GM12878 (cell line): ENCODE results near the gene RPS6KA2. TPM values are rescaled to one million over a fixed set of nuclear protein-coding genes. Genes with fewer than 3 reads are reported as not detected.

Experiments
- MYB ChIP-seq: fragments of 150-350 bp; IDR thresholded peaks from 2 replicates; pipeline ENCODE4 v1.6.1; 2014; ENCODE audit warnings: mild to moderate bottlenecking, low read depth, low read length, borderline replicate concordance
- POLR2AphosphoS5 ChIP-seq: IDR thresholded peaks from 2 replicates; pipeline ENCODE4 v1.6.1; 2011; ENCODE audit warnings: mild to moderate bottlenecking, low read length, inconsistent platforms
- RBBP5 ChIP-seq: fragments of 200-600 bp; sonication (generic); conservative IDR thresholded peaks from 2 replicates; pipeline ENCODE4 v1.6.1; 2016
- TARDBP ChIP-seq: IDR thresholded peaks from 2 replicates; pipeline ENCODE4 v1.6.1; 2016; ENCODE audit warnings: borderline replicate concordance
- polyA plus RNA-seq, 11 experiments: library from polyadenylated mRNA; depleted of rRNA in 4 of 11; unstranded in 6 of 11; stranded (reverse) in 5 of 11; fragments of >200 nt; fragmentation: Nextera tagmentation in 4 of 11; fragmentation: Illumina TruSeq in 1 of 11; extraction: Ambion mirVana in 4 of 11; extraction: Trizol in 1 of 11; gene quantifications; 1 replicate in 1 of 11; 2 replicates in 10 of 11; pipeline versions ENCODE4 v1.2.1 to v1.2.3, GENCODE V29; 2011 to 2016; ENCODE audit warnings: inconsistent platforms in 2 of 11, missing spikeins in 2 of 11, low read depth in 1 of 11
- total RNA-seq, 4 experiments: library from RNA; depleted of rRNA in 3 of 4; stranded (reverse); fragments of >200 nt in 3 of 4; fragmentation: Illumina TruSeq in 1 of 4; extraction: Trizol in 1 of 4; gene quantifications; 2 replicates each; pipeline versions ENCODE4 v1.2.1 to v1.2.3, GENCODE V29; 2013 to 2021
- TF ChIP-seq, protein P1 (sequence below): fragments of 450-650 bp; IDR thresholded peaks from 2 replicates; pipeline ENCODE4 v1.6.1; 2016; ENCODE audit warnings: mild to moderate bottlenecking, moderate library complexity, borderline replicate concordance
- TF ChIP-seq, protein P2 (sequence below): fragments of 450-650 bp; IDR thresholded peaks from 2 replicates; pipeline ENCODE4 v1.6.1; 2016; ENCODE audit warnings: mild to moderate bottlenecking
- TF ChIP-seq, protein P3 (sequence below): IDR thresholded peaks from 2 replicates; pipeline ENCODE4 v1.6.1; 2012; ENCODE audit warnings: low read depth, low read length, improper control_type of control experiment

The RPS6KA2 gene
- total and polyA plus RNA-seq, 10 of the 15 experiments (the other 5 are each of a cell fraction or from before 2014, with no cell fraction given): 0.02 to 1.0 (median 0.22) TPM; not detected in 1

DNA sequence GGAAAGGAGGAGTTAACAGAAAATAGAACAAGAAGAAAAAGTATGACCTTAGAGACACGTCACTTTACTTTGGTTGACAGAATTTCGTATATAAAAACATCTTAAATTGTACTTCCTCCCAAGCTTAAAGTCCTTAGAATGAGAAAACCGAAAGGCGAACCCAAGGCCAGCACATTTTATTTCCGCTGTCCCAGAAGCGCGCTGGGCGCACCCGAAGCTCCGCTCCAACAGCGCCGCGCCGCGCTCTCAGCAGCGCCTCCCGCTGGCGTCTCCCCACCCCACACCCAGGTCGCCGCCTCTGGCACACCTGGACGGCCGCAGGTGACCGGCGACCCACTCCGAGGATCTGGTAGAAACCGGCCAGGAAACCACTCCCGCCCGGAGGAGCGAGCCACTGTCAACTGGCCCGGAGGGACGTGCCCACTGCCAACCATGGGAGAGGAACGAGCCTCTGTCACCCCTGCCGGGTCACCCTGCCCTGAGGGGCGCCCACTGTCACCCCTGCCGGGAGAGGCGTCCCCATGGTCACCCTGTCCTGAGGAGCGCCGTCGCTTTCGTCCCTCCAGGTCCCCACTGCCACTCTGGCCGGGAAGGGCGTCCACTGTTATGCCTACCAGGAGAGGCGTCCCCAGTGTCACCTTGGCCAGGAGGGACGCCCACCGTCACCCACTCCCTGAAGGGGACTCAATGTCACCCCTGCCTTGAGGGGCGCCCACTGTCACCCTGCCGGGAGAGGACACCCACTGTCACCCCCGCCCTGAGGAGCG is 245.1 kb downstream of the RPS6KA2 start (continued):
- TF ChIP-seq, protein P1, sequence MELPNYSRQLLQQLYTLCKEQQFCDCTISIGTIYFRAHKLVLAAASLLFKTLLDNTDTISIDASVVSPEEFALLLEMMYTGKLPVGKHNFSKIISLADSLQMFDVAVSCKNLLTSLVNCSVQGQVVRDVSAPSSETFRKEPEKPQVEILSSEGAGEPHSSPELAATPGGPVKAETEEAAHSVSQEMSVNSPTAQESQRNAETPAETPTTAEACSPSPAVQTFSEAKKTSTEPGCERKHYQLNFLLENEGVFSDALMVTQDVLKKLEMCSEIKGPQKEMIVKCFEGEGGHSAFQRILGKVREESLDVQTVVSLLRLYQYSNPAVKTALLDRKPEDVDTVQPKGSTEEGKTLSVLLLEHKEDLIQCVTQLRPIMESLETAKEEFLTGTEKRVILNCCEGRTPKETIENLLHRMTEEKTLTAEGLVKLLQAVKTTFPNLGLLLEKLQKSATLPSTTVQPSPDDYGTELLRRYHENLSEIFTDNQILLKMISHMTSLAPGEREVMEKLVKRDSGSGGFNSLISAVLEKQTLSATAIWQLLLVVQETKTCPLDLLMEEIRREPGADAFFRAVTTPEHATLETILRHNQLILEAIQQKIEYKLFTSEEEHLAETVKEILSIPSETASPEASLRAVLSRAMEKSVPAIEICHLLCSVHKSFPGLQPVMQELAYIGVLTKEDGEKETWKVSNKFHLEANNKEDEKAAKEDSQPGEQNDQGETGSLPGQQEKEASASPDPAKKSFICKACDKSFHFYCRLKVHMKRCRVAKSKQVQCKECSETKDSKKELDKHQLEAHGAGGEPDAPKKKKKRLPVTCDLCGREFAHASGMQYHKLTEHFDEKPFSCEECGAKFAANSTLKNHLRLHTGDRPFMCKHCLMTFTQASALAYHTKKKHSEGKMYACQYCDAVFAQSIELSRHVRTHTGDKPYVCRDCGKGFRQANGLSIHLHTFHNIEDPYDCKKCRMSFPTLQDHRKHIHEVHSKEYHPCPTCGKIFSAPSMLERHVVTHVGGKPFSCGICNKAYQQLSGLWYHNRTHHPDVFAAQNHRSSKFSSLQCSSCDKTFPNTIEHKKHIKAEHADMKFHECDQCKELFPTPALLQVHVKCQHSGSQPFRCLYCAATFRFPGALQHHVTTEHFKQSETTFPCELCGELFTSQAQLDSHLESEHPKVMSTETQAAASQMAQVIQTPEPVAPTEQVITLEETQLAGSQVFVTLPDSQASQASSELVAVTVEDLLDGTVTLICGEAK: no peak; the same call in 1 of the 2 replicates
- TF ChIP-seq, protein P2, sequence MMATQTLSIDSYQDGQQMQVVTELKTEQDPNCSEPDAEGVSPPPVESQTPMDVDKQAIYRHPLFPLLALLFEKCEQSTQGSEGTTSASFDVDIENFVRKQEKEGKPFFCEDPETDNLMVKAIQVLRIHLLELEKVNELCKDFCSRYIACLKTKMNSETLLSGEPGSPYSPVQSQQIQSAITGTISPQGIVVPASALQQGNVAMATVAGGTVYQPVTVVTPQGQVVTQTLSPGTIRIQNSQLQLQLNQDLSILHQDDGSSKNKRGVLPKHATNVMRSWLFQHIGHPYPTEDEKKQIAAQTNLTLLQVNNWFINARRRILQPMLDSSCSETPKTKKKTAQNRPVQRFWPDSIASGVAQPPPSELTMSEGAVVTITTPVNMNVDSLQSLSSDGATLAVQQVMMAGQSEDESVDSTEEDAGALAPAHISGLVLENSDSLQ: no peak
- TF ChIP-seq POLR2AphosphoS5 (no peak), RBBP5 (no peak), TARDBP (no peak), MYB (no peak)
- TF ChIP-seq, protein P3, sequence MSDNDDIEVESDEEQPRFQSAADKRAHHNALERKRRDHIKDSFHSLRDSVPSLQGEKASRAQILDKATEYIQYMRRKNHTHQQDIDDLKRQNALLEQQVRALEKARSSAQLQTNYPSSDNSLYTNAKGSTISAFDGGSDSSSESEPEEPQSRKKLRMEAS: no peak
